ENCODE results near the gene ALDH7A1. TPM values are rescaled to one million over a fixed set of nuclear protein-coding genes. Genes with fewer than 3 reads are reported as not detected.

The ALDH7A1 gene
- total and polyA plus RNA-seq, 12 donors = 19.5 to 65.7 (median 48.4) TPM

GRCh38 chr5:126610616-126611015 lies 15.6 kb upstream of the ALDH7A1 start:
- 97 to 98% methylated on average over 6 of the region's 6 CpGs for WGBS, 2 donors
- H3K36me3 ChIP-seq = peaks cover 0 to 100% (median 30%) of the 10 kb centered on the region in 9 donors
- TF ChIP-seq CTCF (IDR thresholded peaks at IDR 0.05) = no peak

GRCh38 chr5:126610160-126610559 lies 15.1 kb upstream of the ALDH7A1 start:
- ATAC-seq = no peak
- no peaks in the 10 kb centered on the region for H3K27me3 ChIP-seq
- H3K36me3 ChIP-seq = peaks cover 0 to 100% (median 35%) of the 10 kb centered on the region in 9 donors

More at GRCh38 chr5:126610616-126611015, 15.6 kb upstream of the ALDH7A1 start:
- Histone ChIP-seq H3K27me3 (no peaks in the 10 kb centered on the region), H3K27ac (no peak overlapping the region), H3K4me1 (peaks cover 0 to 37% (median 17%) of the 10 kb centered on the region in 9 donors), H3K4me3 (no peak overlapping the region), H3K9me3 (no peaks in the 10 kb centered on the region)
- DNase-seq = no peak
- intact Hi-C loops (cut with DNase I) = no loop called here
- no peak for ATAC-seq

GRCh38 chr5:126605525-126605924 lies 10.5 kb upstream of the ALDH7A1 start:
- H3K9me3 ChIP-seq = no peaks in the 10 kb centered on the region
- DNase-seq = no peak
- peaks cover 0 to 75% (median 30%) of the 10 kb centered on the region in 9 donors for H3K36me3 ChIP-seq
- H3K27ac ChIP-seq = no peak overlapping the region
- 79 to 87% methylated on average over 5 of the region's 5 CpGs for WGBS, 2 donors
- peaks cover 13 to 63% (median 38%) of the 10 kb centered on the region in 9 donors for H3K4me1 ChIP-seq
- TF ChIP-seq CTCF (IDR thresholded peaks at IDR 0.05) = no peak
- no peak for ATAC-seq
- no peaks in the 10 kb centered on the region for H3K27me3 ChIP-seq
- intact Hi-C loops (cut with DNase I) = no loop called here
- no peak overlapping the region for H3K4me3 ChIP-seq

More at GRCh38 chr5:126610160-126610559, 15.1 kb upstream of the ALDH7A1 start:
- WGBS, 2 donors = 81 to 93% methylated on average over 2 of the region's 2 CpGs
- intact Hi-C loops (cut with DNase I) = no loop called here
- peaks cover 2 to 38% (median 22%) of the 10 kb centered on the region in 9 donors for H3K4me1 ChIP-seq
- DNase-seq = no peak
- no peaks in the 10 kb centered on the region for H3K9me3 ChIP-seq
- no peak for TF ChIP-seq CTCF (IDR thresholded peaks at IDR 0.05)
- H3K4me3 ChIP-seq = no peak overlapping the region
- H3K27ac ChIP-seq = no peak overlapping the region

- Histone ChIP-seq H3K27ac (no peak overlapping the region), H3K27me3 (no peaks in the 10 kb centered on the region), H3K9me3 (no peaks in the 10 kb centered on the region), H3K36me3 (peaks cover 0 to 55% (median 20%) of the 10 kb centered on the region in 9 donors), H3K4me3 (no peak overlapping the region), H3K4me1 (peaks cover 13 to 67% (median 41%) of the 10 kb centered on the region in 9 donors)
- DNase-seq (no peak), ATAC-seq (no peak)
- no peak for TF ChIP-seq CTCF (IDR thresholded peaks at IDR 0.05)
- 52 to 58% methylated on average over 6 of the region's 6 CpGs for WGBS, 2 donors
- intact Hi-C loops (cut with DNase I) = loop anchor here in 2 of 10 donors (5.0 kb wide), 2 partner anchors 261 to 266 kb away; no protein-coding TSS in a partner anchor
Measured at GRCh38 chr5:126603402-126603991, 8.5 kb upstream of the ALDH7A1 start.
